LNCAP (cell line): ENCODE data around the gene SHROOM1.

Experiments used
- TF ChIP-seq, protein P1 (sequence below): fragments of 450-650 bp; IDR thresholded peaks from 2 replicates; pipeline ENCODE4 v1.5.1; 2017; ENCODE audit warnings: mild to moderate bottlenecking

SHROOM1 gene

DNA sequence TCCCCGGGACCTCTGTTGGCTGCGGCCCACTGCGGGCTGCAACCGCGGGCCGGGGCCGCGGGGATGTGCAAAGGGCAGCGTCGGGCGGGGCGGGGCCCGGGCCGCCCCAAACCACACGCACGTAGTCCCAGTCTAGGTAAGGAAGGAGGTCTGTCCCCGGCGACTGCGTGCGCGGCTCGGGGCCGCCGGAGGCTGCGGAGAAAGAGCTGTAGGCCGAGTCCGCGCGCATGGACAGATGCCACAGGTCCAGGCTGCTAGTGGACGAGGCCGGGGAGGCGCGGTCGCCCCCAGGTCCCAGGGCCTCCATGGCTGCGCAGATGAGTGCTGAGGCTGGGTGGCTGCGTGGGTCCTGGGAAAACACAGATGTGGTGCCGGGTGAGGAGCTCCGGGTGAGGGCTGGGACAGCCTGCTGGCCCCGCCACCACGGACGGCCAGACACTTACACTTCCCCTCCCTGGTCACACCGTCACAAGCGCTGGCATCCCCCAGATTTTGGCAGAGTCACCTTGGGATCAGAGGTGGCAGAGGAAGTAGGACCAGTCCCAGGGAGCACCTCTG, 4.5 kb downstream of the SHROOM1 start:
- TF ChIP-seq, protein P1, sequence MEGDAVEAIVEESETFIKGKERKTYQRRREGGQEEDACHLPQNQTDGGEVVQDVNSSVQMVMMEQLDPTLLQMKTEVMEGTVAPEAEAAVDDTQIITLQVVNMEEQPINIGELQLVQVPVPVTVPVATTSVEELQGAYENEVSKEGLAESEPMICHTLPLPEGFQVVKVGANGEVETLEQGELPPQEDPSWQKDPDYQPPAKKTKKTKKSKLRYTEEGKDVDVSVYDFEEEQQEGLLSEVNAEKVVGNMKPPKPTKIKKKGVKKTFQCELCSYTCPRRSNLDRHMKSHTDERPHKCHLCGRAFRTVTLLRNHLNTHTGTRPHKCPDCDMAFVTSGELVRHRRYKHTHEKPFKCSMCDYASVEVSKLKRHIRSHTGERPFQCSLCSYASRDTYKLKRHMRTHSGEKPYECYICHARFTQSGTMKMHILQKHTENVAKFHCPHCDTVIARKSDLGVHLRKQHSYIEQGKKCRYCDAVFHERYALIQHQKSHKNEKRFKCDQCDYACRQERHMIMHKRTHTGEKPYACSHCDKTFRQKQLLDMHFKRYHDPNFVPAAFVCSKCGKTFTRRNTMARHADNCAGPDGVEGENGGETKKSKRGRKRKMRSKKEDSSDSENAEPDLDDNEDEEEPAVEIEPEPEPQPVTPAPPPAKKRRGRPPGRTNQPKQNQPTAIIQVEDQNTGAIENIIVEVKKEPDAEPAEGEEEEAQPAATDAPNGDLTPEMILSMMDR = no peak

DNA sequence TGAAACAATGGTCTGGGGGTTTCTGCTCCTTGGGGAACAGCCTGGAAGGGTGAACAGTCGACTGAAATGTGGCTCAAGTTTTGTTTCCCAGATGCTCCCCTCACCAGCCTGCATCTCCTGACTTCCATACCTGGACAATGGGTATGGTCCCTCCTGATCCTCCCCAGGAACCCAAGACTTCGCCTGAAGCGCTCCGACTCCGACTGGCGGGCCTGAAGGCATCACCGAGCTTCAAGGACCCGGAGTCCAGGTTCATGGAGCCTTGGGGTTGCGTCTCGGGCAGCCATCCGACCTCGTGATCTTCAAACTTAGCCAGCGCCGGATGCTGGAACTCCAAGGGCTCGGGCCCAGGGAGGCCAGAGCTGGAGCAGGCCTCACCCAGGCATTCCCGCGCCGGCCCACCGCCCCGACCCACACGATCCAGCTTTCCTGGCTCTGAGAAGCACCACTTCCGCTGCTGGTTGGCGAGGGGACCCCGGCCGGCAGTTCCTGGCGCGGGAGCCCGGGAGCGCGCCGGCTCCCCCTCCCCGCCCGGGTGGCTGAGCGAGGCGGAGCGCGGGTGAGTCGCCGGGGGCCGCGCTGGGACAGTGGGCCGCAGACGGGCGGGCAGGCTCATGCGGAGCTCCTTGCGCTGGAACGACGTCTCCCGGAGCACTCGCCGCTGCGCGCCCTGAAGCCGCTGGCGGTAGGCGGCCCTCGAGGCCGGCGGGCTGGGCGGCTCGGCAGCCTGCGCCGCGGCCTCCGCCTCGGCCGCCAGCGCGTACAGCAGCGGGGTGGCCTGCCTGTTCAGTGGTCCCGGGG, 5.2 kb downstream of the SHROOM1 start:
- TF ChIP-seq, protein P1 = no peak

DNA sequence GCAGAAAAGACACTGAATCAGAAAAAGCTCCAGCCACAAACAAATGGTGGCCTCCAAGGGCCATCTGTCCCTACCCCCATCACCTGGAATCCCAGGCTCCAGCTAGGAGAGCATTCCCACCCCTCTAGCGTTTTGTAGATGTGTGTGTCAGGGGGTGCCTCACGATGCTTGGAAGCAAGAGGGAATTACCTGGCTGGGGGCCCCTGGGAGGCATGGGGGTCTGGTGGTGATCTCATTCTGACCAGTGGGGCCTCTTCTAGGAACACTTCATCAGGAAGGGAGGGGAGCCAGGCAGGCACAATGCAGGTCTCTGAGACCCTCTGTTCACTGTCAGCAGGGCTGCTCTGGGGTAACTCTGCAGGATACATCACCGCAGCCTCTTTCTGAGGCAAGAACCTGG, 6.0 kb downstream of the SHROOM1 start:
- TF ChIP-seq, protein P1 = no peak

DNA sequence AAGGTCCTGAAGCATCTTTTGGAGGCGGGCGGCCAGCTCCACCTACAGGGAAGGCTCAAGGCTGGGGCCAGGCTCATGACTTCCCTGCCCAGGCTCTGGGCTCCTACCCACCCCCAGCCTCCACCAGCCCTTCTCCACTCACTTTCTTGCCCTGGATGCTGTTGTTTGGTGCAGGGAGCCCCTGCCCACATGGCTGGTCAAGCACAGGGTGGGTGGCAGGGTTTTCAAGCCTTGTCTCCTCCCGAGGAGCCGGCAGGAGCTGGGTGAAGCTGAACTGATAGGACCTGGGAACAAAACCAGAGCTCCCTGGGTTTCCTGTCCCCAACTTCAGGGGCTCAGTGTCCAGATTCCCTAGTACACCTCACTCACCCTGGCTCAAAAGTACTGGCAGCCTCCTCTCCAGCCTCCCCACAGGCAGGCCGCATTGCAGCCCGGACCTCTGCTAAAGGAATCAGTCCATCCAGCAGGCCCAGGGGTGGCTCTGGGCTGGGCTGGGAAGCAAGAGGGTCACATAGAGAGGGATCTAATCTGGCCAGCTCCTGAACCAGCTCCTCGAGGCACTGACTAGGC, 6.9 kb downstream of the SHROOM1 start:
- TF ChIP-seq, protein P1 = no peak

DNA sequence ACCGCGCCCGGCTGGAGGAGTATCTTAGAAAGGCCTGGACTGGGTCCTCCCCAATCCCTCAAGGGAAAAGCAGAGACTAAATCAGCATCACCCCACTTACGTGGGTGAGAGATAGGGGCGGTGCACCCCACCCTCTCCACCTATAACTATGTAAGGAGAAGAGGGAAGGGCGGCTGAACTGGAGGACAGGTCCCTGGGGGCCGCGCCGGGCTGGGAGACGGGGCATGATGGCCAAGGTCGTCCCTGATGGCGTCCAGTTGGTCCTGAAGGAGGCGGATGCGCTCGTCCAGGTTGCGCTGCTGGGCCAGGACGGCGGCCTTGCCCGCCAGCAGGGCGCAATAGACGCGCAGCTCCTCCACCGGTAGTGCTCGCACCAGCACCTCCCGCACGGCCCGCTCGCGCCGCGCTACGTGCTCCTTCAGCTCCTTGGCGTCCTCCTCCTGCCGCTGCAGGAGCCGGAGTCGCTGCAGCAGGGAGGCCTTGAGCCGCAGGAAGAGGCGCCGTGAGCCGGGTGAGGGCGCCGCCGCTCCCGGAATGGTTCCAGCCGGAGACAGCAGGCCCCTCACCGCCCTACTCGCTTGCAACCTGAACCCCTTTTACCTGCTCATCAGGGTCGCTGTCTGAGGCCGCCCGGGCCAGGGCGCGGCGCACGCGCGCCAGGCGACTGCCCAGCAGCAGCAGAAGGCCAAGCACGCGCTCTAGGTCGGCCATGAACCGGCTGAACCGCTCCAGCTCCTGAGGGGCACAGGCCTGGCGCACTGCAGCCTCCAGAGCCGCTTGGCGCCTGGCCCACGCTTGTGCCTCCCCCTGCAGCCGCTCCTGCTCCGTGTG, 7.6 kb downstream of the SHROOM1 start:
- TF ChIP-seq, protein P1 = no peak

DNA sequence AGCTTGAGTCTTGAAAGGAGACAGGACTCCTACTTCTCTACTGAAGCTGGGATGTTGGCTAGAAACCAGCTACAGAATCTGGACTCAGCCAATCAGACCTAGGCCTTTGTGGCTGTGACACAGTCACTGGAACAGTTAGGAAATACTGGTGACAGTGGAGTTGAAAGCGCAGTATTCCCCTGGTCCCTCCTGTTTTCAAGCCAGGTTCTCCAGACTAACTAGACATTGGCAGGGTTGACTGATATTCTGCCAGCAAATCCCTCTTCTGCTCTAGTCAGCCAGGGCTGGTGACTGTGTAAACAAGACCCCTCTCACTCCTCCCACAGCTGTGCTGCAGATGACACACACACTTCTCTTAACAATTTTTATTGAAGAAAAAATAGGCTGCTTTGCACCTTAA, 8.7 kb downstream of the SHROOM1 start:
- TF ChIP-seq, protein P1 = no peak

DNA sequence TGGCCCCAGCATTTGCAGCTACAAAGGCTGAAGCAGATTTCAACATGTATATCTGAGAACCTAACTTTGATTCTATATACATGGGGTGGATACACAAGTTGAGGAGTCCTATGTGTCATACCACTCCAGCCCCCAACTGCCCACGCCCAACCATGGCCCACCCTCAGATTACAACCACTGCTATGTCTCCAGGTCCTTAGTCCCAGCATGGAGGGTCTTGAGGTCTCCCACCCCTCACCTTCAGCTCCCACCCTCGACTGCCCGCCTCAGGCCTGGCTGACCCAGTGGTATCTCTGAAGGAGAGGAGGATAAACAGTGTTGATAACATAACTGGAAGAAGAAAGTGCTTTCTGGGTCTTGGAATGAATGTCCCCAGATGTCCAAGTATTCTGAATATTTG, 9.1 kb downstream of the SHROOM1 start:
- TF ChIP-seq, protein P1 = no peak
